HG03457 (cell line): ENCODE measurements around the gene PDHA1.

Source experiments
- ATAC-seq: cut with Tn5 transposase; IDR thresholded peaks from one replicate; pipeline ENCODE4 v1.9.1; 2021; ENCODE audit warnings: moderate number of reproducible peaks; ENCODE audit not compliant: unreplicated experiment

Gene PDHA1

GRCh38 chrX:19373351-19373891 is 29.7 kb downstream of the PDHA1 start:
- ATAC-seq, result no peak

DNA sequence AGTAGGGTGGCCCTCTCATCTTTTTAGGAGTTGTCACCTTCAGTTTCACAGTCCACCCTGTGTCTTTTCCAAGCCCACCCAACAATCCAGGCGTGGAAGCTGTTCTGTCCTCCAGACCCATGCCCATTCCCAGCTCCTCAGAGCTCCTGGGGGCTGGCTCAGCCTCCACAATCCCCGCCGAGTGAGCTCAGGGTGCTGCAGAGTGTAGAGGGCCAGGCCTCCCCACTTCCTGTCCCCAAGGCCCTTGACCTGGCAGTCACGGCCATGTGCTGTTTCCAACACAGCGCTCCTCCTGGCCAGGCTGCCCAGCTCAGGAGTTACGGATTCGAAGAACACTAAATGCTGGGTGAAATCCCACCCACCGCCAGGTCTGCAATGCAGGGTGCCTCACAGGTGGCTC is 31.8 kb downstream of the PDHA1 start:
- no peak for ATAC-seq

GRCh38 chrX:19377799-19378198 is 34.1 kb downstream of the PDHA1 start:
- ATAC-seq, result no peak

DNA sequence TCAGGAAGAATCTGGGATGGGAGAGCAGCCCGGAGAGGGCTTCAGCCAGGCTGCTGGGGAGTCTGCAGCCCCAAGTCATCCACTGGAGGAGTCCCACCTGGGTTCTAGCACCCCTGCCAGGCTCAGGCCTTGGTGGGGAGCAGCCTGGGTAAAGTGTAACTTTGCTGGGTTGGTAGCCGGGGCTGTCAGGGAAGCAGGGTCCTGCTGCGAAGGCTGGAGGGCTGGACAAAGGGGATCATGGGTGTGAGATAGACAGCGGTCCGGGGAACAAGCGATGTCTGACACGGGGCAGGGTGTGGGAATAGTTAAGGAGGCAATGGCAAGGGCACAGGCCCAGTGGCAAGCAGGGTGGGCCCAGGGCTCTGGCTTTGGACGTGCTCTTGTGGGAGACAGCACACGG is 37.6 kb downstream of the PDHA1 start:
- no peak for ATAC-seq

- ATAC-seq, result no peak
Observed at GRCh38 chrX:19382555-19383145, 38.9 kb downstream of the PDHA1 start.

- no peak for ATAC-seq
Observed at GRCh38 chrX:19386679-19387078, 43.0 kb downstream of the PDHA1 start.

DNA sequence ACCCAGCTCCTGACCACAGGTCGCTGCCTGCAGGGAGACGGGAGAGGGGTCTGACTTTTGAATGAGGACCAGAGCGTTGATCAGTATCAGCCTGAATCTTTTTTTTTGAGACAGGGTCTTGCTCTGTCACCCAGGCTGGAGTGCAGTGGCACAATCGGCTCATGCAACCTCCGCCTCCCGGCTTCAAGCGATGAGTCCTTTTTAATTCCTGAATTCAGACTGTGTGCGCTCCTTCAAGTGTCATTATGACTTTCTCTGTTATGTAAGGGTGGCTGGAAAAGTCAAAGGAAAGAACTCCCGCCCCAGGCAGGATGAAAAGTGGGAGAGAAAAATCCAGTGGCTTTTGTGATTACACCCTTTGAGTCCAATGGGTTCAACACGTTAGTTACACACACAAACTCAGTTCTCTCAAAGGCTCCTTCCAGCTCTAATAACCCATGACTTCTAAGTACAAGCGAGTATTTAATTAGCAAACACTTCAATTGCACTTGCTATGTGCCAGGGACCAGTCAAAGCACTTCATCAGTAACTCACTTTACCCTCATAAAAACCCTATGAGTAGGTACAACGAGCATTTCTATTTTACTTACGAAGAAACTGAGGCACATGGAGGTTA is 44.4 kb downstream of the PDHA1 start:
- ATAC-seq, result no peak

DNA sequence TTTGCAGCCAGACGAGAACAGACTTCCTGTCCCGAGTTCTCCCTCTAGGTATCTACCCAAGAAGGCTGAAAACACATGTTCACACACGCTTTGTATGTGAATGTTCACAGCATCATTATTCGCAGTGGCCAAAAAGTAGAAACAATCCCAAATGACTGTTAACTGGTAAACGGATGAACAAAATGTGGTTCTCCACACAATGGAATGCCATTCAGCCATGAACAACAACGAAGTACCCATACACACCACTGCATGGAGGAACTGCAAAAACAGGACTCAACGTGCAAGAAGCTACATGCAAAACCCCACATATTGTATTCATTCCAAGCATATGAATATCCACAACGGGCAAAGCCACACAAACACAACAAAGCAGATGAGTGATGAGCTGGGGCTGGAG is 45.0 kb downstream of the PDHA1 start:
- ATAC-seq, result no peak

DNA sequence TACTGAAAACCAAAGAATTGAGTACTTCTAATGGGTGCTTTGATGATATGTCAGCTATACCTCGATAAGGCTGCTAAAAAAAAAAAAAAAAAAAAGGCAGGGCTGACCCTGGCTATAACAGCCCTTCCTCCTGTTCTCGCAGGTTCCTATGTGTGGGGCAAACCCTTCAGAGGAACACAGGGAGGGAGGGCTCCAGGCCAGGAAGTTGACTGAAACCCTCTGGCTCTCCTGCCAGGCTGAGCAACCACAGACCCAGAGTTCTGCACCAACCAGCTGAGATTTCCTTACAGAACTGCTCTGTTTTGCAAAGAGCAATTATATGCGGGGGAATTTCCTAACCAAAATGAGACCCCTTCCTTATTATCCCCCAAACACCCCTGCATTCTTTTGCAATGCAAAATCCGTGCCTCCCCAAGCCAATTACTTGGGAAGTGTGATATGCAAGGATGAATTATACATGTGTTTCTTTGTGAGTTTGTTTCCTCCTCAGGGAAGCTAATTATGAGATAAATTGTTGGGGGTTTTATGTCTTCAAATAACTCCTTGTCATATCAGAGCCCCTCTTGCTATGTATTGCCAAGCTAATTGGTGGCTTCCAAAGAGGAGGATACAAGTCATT is 45.6 kb downstream of the PDHA1 start:
- ATAC-seq, result no peak

DNA sequence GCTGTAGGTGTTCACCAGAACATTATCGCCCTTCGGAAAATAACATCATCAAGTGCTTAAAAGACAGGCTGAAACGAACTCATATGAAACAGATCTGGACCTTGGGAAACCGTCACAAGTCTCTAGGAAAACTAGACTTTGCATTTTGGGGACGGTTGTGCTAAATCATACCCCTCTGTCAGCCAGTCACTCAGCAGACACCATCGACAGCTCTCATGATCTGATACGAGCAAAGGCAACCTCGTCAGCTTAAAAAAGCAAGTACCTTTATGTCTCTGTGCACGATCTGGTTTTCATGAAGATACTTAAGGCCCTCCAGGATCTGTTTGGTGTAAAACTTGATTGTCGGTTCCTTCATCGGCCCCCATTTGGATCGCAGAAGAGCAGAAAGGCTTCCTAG is 48.4 kb downstream of the PDHA1 start:
- ATAC-seq, result no peak

DNA sequence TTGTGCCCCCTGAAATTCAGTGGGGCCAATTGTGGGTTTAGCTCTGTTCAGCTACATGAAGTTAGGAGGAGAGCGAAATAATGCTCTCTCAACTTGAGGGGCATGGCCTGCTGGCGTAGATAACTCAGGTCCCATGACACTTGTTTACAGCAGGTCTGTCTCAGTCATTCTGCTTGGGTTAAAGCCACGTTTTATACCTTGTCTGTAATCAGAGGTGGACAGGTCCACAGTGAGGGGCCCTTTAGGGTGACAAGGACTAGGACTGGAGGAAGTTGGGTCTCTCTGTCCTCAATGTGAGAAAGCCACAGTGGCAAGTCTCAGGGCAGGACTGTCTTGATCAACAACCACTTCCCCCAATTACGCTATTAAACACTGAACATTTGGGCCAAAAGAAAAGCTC is 49.0 kb downstream of the PDHA1 start:
- no peak for ATAC-seq

DNA sequence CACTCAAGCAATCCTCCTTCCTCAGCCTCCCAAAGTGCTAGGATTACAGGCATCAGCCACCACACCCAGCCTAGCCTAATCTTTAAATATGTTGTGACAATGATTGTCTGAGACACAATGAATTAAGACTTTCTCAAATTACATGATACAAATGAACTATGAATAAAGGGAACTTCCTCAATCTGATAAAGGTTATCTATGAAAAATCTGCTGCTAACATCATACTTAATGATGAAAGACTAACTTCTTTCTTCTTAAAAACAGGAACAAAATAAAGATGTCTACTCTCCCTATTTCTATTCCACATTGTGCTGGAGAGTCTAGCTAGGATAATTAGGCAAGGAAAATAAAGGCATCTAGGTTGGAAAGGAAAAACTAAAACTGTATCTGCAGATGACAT is 60.0 kb downstream of the PDHA1 start:
- ATAC-seq, result no peak

- ATAC-seq, result no peak
Observed at GRCh38 chrX:19410259-19410658, 66.5 kb downstream of the PDHA1 start.
